ENCODE data around the gene CA9.

DNA sequence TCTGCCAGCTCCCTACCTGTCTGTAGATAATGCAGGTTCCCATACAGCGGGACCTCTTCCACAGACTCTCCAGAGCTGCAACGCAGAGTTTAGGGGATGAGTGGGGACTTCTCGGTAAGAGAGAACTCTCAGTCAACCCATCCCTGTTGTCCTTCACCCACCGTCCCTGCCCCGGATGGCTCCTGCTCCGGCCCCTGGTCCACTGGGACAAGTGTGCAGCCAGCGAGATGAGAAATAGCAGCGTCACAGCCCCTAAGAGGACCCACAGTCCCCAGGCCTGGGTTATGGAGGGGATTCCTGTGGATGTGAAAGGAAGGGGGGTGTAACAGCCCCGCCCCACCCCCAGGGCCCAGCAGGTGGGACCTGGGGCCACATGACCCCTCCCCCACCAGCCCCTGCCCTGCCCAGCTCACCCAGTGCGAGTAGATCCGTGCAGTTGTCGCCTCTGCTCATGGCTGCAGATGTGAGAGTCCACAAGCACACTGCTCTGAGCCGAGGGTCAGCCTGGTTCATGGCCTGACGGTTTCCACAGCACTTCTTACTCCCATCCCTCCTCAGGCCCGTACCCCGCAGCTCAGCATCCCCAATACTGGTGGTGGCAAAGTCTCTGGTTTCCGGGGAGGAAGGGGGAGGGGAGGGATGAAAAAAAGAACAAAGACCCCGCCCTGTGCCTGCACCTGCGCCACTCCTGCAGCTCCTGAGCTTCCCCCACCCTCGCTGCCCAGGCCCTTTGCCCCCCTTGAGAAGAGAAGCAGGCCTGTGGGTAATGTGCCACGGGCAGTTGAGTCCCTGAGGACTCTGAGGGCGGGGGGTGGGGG is 23.2 kb upstream of the CA9 start, which contains the start of gene SIT1:
- TF ChIP-seq SP1 (IDR thresholded peaks at IDR 0.05), result no peak
- TF ChIP-seq TARDBP (IDR thresholded peaks at IDR 0.05), result no peak
- TF ChIP-seq NFRKB (IDR thresholded peaks at IDR 0.05), result no peak
- no peak for TF ChIP-seq FOXA1 (IDR thresholded peaks at IDR 0.05)
- no peak for TF ChIP-seq HDGF (IDR thresholded peaks at IDR 0.05; ENCODE audit: borderline replicate concordance)
- TF ChIP-seq L3MBTL2 (conservative IDR thresholded peaks at IDR 0.05), result no peak
- no peak for TF ChIP-seq SUZ12 (IDR thresholded peaks at IDR 0.05)
- TF ChIP-seq CTBP1 (IDR thresholded peaks at IDR 0.05; ENCODE audit: borderline replicate concordance), result no peak
- no peak for TF ChIP-seq FOXM1 (IDR thresholded peaks at IDR 0.05; ENCODE audit: borderline replicate concordance)
- no peak for TF ChIP-seq FOXK2 (IDR thresholded peaks at IDR 0.05)
- TF ChIP-seq ARNT (IDR thresholded peaks at IDR 0.05), result no peak
- TF ChIP-seq BHLHE40 (IDR thresholded peaks at IDR 0.05; ENCODE audit: borderline replicate concordance), result no peak
- TF ChIP-seq LEF1 (IDR thresholded peaks at IDR 0.05; ENCODE audit: borderline replicate concordance), result no peak
